Right atrium auricular region (tissue), 2 donors: ENCODE results near the gene SEC16B. TPM values are rescaled to one million over a fixed set of nuclear protein-coding genes. Genes with fewer than 3 reads are reported as not detected.

Experiments used
- DNase-seq: peaks from one replicate; pipeline ENCODE4 v3.0.0-alpha.2; 2019; ENCODE audit warnings: low spot score
- H3K27ac ChIP-seq, 2 donors: fragments of 200-600 bp; sonication (generic); 1 replicate in 1 of 2; 2 replicates in 1 of 2; pipeline ENCODE4 v1.5.1; 2016 to 2019
- H3K27me3 ChIP-seq, 2 donors: fragments of 200-600 bp; sonication (generic); one replicate each; pipeline versions ENCODE4 v1.5.1 to v1.6.0; 2017 to 2019
- H3K36me3 ChIP-seq: fragments of 200-600 bp; sonication (generic); one replicate; pipeline ENCODE4 v1.5.1; 2016
- H3K4me1 ChIP-seq, 2 donors: fragments of 200-600 bp; sonication (generic); one replicate each; pipeline versions ENCODE4 v1.5.1 to v1.6.0; 2017 to 2019
- H3K4me3 ChIP-seq, 2 donors: fragments of 200-600 bp; sonication (generic); 1 replicate in 1 of 2; 2 replicates in 1 of 2; pipeline ENCODE4 v1.5.1; 2017 to 2019; ENCODE audit warnings: mild to moderate bottlenecking in 1 of 2, moderate library complexity in 1 of 2
- H3K9me3 ChIP-seq, 2 donors: fragments of 200-600 bp; sonication (generic); one replicate each; pipeline ENCODE4 v1.5.1; 2019
- CTCF ChIP-seq, 2 donors: fragments of 200-600 bp; sonication (generic); IDR thresholded peaks; one replicate each; pipeline ENCODE4 v1.5.1; 2019; ENCODE audit warnings: antibody characterized with exemption in 2 of 2
- total RNA-seq, 2 donors: library from RNA; depleted of rRNA; stranded (reverse); fragments of >200 nt; gene quantifications; one replicate each; pipeline ENCODE4 v1.1.0, GENCODE V29; 2016

Gene SEC16B
- total RNA-seq, 2 donors from 2014 or later, result 1.9 to 5.8 TPM

DNA sequence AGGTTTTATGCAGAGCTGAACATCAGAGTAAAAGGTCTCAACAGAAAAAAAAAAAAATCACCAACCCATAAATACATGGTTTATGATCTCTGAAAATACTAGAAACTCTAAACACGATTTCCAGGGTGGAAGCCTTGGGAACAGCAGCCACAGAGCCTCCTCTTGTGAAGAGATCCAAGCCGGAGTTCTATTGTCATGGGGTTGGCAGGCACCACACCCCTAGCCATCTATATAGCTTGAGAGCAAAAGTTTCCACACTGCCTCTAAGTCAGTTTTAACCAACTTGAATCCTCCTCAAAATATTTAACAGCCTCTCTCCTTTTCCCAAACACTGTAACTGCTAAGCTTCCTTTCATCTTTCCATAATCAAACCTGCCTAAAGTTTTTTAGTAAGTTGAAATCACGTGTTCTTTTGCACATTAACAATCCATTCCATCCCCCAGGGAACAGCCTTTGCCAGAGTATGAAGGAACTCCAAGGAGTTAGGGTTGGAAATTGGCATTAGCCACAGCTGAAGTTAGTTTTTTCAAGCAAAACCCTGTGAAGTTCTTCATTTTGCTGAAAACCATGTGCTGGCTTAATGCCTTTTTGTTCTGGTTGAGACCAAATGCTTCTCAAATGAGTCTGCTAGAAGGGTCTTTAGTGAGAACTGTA, 13.8 kb upstream of the SEC16B start:
- H3K27ac ChIP-seq, result peak overlapping the region in 1 of 2 donors; percentile 2
- no peaks in the 10 kb centered on the region for H3K27me3 ChIP-seq
- no peaks in the 10 kb centered on the region for H3K9me3 ChIP-seq
- H3K4me1 ChIP-seq, result peaks cover 0 to 13% of the 10 kb centered on the region in 2 donors
- no peaks in the 10 kb centered on the region for H3K36me3 ChIP-seq
- peak overlapping the region in 1 of 2 donors; percentile 10 for H3K4me3 ChIP-seq
- no peak for TF ChIP-seq CTCF (IDR thresholded peaks at IDR 0.05)
- DNase-seq, result no peak

DNA sequence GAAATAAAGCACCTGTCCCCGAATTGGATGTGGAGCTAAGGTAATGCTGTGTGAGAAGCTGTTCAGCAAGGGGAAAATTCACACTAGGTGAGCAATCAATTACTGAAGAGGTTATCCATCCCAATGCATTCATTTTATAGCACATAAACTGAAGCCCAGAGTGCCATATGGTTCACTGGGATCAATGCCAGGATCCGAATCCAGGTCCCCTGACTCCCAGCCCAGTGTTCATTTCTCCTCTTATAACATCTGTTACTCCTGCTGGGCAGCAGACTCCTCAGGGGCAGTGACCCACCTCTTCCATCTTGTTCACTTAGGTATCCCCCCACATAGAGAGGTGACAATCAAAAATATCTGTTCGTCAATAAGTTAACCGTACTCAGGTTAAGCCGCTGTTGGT, 13.2 kb upstream of the SEC16B start:
- H3K9me3 ChIP-seq, result no peaks in the 10 kb centered on the region
- no peak for DNase-seq
- H3K36me3 ChIP-seq, result no peaks in the 10 kb centered on the region
- H3K4me1 ChIP-seq, result peaks cover 0 to 13% of the 10 kb centered on the region in 2 donors
- TF ChIP-seq CTCF (IDR thresholded peaks at IDR 0.05), result no peak
- no peak overlapping the region for H3K4me3 ChIP-seq
- no peaks in the 10 kb centered on the region for H3K27me3 ChIP-seq
- no peak overlapping the region for H3K27ac ChIP-seq

GRCh38 chr1:177981200-177981599, 11.3 kb upstream of the SEC16B start:
- H3K4me1 ChIP-seq, result peaks cover 0 to 13% of the 10 kb centered on the region in 2 donors
- no peaks in the 10 kb centered on the region for H3K27me3 ChIP-seq
- TF ChIP-seq CTCF (IDR thresholded peaks at IDR 0.05), result no peak
- no peak overlapping the region for H3K4me3 ChIP-seq
- no peak overlapping the region for H3K27ac ChIP-seq
- no peaks in the 10 kb centered on the region for H3K36me3 ChIP-seq
- H3K9me3 ChIP-seq, result no peaks in the 10 kb centered on the region
- no peak for DNase-seq

- H3K9me3 ChIP-seq, result no peaks in the 10 kb centered on the region
- H3K27me3 ChIP-seq, result no peaks in the 10 kb centered on the region
- H3K4me3 ChIP-seq, result no peak overlapping the region
- TF ChIP-seq CTCF (IDR thresholded peaks at IDR 0.05), result no peak
- no peak for DNase-seq
- peaks cover 0 to 13% of the 10 kb centered on the region in 2 donors for H3K4me1 ChIP-seq
- no peaks in the 10 kb centered on the region for H3K36me3 ChIP-seq
- H3K27ac ChIP-seq, result no peak overlapping the region
Measured at GRCh38 chr1:177979272-177979671, 9.4 kb upstream of the SEC16B start.

- no peak overlapping the region for H3K27ac ChIP-seq
- no peaks in the 10 kb centered on the region for H3K9me3 ChIP-seq
- no peak overlapping the region for H3K4me3 ChIP-seq
- no peaks in the 10 kb centered on the region for H3K27me3 ChIP-seq
- no peak for DNase-seq
- peaks cover 0 to 8% of the 10 kb centered on the region in 2 donors for H3K4me1 ChIP-seq
- TF ChIP-seq CTCF (IDR thresholded peaks at IDR 0.05), result no peak
- H3K36me3 ChIP-seq, result no peaks in the 10 kb centered on the region
Measured at GRCh38 chr1:177978530-177978929, 8.7 kb upstream of the SEC16B start.

DNA sequence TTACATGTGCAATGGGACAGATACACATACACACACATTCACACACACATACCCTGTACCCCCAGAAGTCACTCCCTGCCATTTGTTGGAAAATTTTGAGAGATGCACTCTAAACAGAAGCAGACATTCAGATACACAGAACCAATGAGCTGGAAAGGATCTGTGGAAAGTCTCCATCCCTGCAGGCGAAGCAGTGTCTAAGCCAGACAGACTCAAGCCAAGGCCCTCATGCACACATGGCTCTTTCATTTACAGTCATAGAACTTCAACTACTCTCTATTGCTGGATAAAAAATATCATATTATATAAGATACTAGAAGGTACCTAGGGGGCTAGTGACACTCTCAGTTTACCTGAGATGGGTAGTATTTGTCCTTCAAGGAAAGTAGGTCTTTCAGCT, 7.3 kb upstream of the SEC16B start:
- Histone ChIP-seq H3K4me3 (no peak overlapping the region), H3K27ac (no peak overlapping the region), H3K9me3 (no peaks in the 10 kb centered on the region), H3K4me1 (peaks cover 0 to 5% of the 10 kb centered on the region in 2 donors), H3K36me3 (no peaks in the 10 kb centered on the region), H3K27me3 (no peaks in the 10 kb centered on the region)
- no peak for TF ChIP-seq CTCF (IDR thresholded peaks at IDR 0.05)
- DNase-seq, result no peak
